GM19328 (cell line): Measurements from ENCODE around the gene CAMK4.

Experiments
- ATAC-seq: cut with Tn5 transposase; IDR thresholded peaks from one replicate; pipeline ENCODE4 v1.9.1; 2021; ENCODE audit warnings: mild to moderate bottlenecking, moderate library complexity; ENCODE audit not compliant: unreplicated experiment

Gene CAMK4

DNA sequence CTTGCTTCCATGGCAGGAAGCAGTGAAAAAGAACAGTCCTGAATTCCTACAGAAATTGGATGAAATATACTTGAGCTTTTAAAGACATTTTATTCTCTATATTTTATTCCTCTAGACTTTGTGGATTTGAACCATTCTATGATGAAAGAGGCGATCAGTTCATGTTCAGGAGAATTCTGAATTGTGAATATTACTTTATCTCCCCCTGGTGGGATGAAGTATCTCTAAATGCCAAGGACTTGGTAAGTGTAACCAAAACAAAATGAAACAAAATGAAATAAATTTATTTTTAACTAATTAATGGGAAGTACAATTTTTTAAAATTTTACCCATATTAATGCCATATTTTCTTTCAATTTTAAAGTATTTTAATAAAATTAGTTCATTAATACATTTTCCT, 254.1 kb downstream of the CAMK4 start:
- no peak for ATAC-seq

DNA sequence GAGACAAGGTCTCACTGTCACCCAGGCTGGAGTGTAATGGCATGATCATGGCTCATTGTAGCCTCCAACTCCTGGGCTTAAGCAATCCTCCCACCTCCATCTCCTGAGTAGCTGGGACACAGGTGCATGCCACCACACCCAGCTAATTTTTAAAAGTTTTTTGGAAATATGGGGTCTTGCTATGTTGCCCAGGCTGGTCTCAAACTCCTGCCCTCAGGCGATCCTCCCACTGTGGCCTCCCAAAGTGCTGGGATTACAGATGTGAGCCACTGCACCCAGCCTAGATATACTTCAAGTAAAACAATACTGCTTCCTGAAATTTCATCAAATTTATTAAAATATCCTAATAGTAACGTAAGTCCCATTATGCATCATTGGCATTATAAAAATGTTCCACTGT, 254.7 kb downstream of the CAMK4 start:
- ATAC-seq: no peak

DNA sequence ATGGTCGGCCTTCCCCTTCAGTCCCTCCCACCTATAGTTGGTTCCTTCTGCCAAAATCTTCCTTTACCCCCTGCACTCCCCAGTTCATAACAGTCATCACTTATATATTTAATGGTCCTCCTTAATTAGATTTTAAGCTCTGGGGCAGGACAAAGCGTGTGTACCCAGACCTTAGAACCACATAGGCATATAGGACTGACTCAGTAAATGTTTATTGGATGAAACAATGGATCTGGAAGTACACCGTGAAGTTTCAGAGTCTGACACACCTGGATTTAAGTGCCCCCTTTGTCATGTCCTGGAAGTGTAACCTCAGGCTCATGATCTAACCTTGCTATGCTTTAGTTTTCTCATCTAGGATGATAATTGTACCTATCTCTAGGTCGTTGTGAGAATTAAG, 256.2 kb downstream of the CAMK4 start:
- ATAC-seq: no peak

- ATAC-seq: no peak
Measured at GRCh38 chr5:111486055-111486454, 261.9 kb downstream of the CAMK4 start.

DNA sequence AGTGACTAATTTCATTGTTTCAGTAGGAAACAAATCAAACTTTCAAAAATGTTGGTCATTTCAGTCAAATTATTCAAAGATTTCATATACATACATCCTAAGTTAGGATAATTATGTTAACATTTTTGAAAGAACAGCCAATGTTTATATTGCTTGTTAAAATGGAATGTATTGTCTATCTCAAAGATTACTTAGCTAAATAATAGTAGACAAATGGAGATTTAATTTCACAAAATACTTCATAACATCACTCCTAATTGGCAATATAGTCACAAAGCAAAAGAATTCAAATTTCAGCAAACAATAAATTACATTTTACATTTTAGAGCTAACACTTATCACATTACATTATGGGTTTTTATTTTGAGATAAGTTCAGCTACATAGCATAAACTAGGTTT, 262.7 kb downstream of the CAMK4 start:
- ATAC-seq: no peak

- no peak for ATAC-seq
Measured at GRCh38 chr5:111488353-111488752, 264.2 kb downstream of the CAMK4 start.

- ATAC-seq: no peak
Measured at GRCh38 chr5:111493031-111493430, 268.8 kb downstream of the CAMK4 start.

- no peak for ATAC-seq
Measured at GRCh38 chr5:111494355-111494999, 270.3 kb downstream of the CAMK4 start.

- no peak for ATAC-seq
Measured at GRCh38 chr5:111495159-111495558, 271.0 kb downstream of the CAMK4 start.

DNA sequence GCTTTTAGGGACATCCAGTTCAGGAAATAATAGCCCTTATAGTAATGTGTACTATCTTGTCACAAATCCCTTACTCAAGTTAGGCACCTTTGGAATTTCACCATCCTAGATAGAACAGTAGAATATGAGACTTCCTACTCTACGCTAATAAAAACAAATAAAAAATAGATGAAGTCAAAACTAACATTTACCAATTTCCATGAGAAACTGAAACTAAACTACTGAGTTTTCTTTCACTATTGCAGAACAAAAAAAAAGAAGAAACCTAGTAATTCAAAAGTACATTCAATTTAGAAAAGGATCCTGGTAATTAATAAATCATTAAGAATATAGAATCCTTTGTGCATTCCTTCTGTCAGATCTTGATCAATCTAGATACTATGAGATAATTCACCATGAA, 274.2 kb downstream of the CAMK4 start:
- ATAC-seq: no peak

GRCh38 chr5:111502956-111503355, 278.8 kb downstream of the CAMK4 start:
- ATAC-seq: no peak

- no peak for ATAC-seq
Measured at GRCh38 chr5:111505096-111505495, 280.9 kb downstream of the CAMK4 start.

GRCh38 chr5:111507276-111507675, 283.1 kb downstream of the CAMK4 start:
- ATAC-seq: no peak

GRCh38 chr5:111509119-111509518, 284.9 kb downstream of the CAMK4 start:
- no peak for ATAC-seq

- ATAC-seq: no peak
Measured at GRCh38 chr5:111511174-111511830, 287.1 kb downstream of the CAMK4 start.

DNA sequence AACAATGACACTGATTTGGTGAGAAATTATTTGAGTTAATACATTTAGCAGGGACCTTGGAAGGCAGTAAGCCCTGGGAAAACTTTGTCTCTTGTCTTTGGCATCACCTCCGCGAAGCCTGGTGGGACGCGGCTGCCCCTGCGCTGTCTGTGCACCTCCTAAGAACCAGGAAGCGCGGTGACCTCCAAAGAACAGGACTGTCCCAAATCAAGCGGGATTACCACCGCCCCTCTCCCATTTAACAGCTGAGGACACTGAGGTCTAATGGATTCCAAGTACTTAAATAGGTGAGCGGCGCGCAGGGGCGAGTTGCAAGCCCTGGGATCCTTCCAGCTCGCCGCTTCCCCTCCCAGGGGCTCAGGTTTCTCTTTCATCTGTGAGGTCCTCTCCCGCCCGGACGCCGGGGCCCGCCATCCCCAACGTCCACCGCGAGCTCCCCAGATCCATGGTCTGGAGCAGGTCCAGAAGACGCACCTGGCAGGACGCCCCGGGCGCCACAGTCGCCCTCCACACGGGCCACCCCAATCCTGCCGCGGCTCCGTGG, 287.7 kb downstream of the CAMK4 start:
- ATAC-seq: peak; percentile 8

- peak; percentile 96 for ATAC-seq
Measured at GRCh38 chr5:111512375-111513130, 288.4 kb downstream of the CAMK4 start, which contains the start of gene STARD4. Gene STARD4 (minus strand): TSS chr5:111512535. CDS start chr5:111507433, 5,102 bp downstream.

GRCh38 chr5:111513131-111513520, 288.9 kb downstream of the CAMK4 start:
- no peak for ATAC-seq

- ATAC-seq: no peak
Measured at GRCh38 chr5:111514087-111514486, 289.9 kb downstream of the CAMK4 start.

- no peak for ATAC-seq
Measured at GRCh38 chr5:111517853-111518501, 293.8 kb downstream of the CAMK4 start.

DNA sequence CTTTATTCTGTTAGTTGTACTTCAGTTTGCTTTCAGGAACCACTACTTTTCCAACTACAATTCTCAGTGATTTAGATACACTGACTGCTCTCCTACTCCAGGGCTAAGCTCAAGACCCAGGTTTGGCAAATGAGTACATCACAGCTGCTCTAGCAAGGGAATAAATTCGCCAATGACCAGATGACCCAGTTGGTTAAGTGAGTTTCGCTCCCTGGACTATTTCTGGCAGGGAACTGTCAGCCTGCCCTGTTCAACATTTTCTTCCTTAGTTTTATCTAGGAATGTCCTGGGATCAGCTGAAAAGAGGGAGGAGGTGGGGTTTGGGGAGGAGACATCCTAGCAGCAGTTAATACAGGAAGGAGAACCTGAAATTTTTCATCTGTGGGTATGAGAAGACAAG, 294.6 kb downstream of the CAMK4 start:
- no peak for ATAC-seq
